Endodermal cell (in vitro differentiated cells): ENCODE data around the gene ELAPOR1. TPM values are rescaled to one million over a fixed set of nuclear protein-coding genes. Genes with fewer than 3 reads are reported as not detected.

Experiments
- DNase-seq: peaks from one replicate; pipeline ENCODE4 v3.0.0-alpha.2; 2017
- H3K27ac ChIP-seq: 2 replicates; pipeline ENCODE4 v1.5.1; 2013; ENCODE audit warnings: mild to moderate bottlenecking, low read depth, low read length, moderate library complexity
- H3K27me3 ChIP-seq: 2 replicates; pipeline ENCODE4 v1.6.1; 2013; ENCODE audit warnings: mild to moderate bottlenecking, low read length, moderate library complexity; ENCODE audit not compliant: insufficient read depth, control insufficient read depth, poor library complexity, severe bottlenecking
- H3K36me3 ChIP-seq: 2 replicates; pipeline ENCODE4 v1.7.0; 2013; ENCODE audit warnings: mild to moderate bottlenecking, low read length, moderate library complexity; ENCODE audit not compliant: control insufficient read depth, insufficient read depth
- H3K4me1 ChIP-seq: one replicate; pipeline ENCODE4 v1.7.0; 2013; ENCODE audit warnings: low read length; ENCODE audit not compliant: control insufficient read depth, insufficient read depth
- H3K4me3 ChIP-seq: 2 replicates; pipeline ENCODE4 v1.5.1; 2013; ENCODE audit warnings: mild to moderate bottlenecking, low read length, moderate library complexity
- H3K9ac ChIP-seq: 2 replicates; pipeline ENCODE4 v1.6.1; 2013; ENCODE audit warnings: mild to moderate bottlenecking, low read length, moderate library complexity; ENCODE audit not compliant: poor library complexity, severe bottlenecking; ENCODE audit errors: extremely low read depth
- H3K9me3 ChIP-seq: 2 replicates; pipeline ENCODE4 v1.6.1; 2013; ENCODE audit warnings: mild to moderate bottlenecking, low read length, moderate library complexity; ENCODE audit not compliant: control insufficient read depth
- H3K27ac Mint-ChIP-seq: 2 replicates; pipeline ENCODE4 v1.8.0; 2020; ENCODE audit warnings: mixed read lengths
- H3K27me3 Mint-ChIP-seq: 2 replicates; pipeline ENCODE4 v1.8.0; 2021; ENCODE audit warnings: mild to moderate bottlenecking, mixed read lengths; ENCODE audit not compliant: insufficient read depth
- H3K36me3 Mint-ChIP-seq: 2 replicates; pipeline ENCODE4 v1.8.0; 2020; ENCODE audit warnings: low read depth, mixed read lengths
- H3K4me1 Mint-ChIP-seq: 2 replicates; pipeline ENCODE4 v1.8.0; 2020; ENCODE audit warnings: mixed read lengths
- H3K4me3 Mint-ChIP-seq: 2 replicates; pipeline ENCODE4 v1.8.0; 2020; ENCODE audit warnings: mild to moderate bottlenecking, moderate library complexity, mixed read lengths
- H3K9me3 Mint-ChIP-seq: 2 replicates; pipeline ENCODE4 v1.8.0; 2020; ENCODE audit warnings: mild to moderate bottlenecking, mixed read lengths
- WGBS, 2 experiments: methylation state at CpG; one replicate each; pipeline versions ENCODE4 v1.1.5 to v1.1.7; 2013; ENCODE audit warnings: missing lambda C conversion rate in 2 of 2, mixed read lengths in 1 of 2; ENCODE audit not compliant: insufficient coverage in 1 of 2, insufficient read length in 1 of 2; 5-methylcytosine and 5-hydroxymethylcytosine counted together
- total RNA-seq, 2 donors: library from RNA; stranded (reverse); fragmentation: NEBNext Ultra II Directional in 1 of 2; extraction: Animal tissue kit (Norgen Biotek cat#: 25700) in 1 of 2; gene quantifications; 2 replicates in 1 of 2; 3 replicates in 1 of 2; pipeline ENCODE4 v1.2.1, GENCODE V29; 2021
- TF ChIP-seq, protein P1 (sequence below): fragments of 200-600 bp; sonication (generic); conservative IDR thresholded peaks from 2 replicates; pipeline ENCODE4 v1.5.0; 2021; ENCODE audit warnings: antibody characterized with exemption, mild to moderate bottlenecking

Gene ELAPOR1
- total RNA-seq, 2 donors from 2014 or later, result 0.48 to 0.89 TPM

DNA sequence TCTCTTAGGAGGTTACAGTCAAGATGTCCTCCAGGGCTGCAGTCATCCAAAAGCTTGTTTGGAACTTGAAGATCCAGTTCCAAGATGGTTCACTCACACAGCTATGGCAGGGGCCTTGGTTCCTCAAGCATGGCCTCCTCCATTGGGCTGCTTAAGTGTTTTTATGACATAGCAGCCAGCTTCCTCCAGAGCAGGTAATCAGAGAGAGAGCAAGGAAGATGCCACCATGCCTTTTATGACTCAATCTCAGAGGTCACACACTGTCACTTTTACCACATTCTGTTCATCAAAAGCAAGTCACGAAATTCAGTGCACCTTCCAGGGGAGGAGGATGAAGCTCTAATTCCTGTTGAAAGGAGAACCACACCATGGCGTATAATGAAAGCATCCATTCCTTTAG, 17.1 kb downstream of the ELAPOR1 start:
- Histone ChIP-seq H3K4me3 (no peak overlapping the region), H3K36me3 (no peaks in the 10 kb centered on the region), H3K9me3 (no peaks in the 10 kb centered on the region), H3K27me3 (no peaks in the 10 kb centered on the region), H3K27ac (no peak overlapping the region), H3K4me1 (no peaks in the 10 kb centered on the region), H3K9ac (no peak overlapping the region)
- Mint-ChIP-seq H3K4me3 (no peak overlapping the region), H3K9me3 (no peaks in the 10 kb centered on the region), H3K27me3 (no peaks in the 10 kb centered on the region), H3K36me3 (no peaks in the 10 kb centered on the region), H3K4me1 (peaks cover 6% of the 10 kb centered on the region), H3K27ac (no peak overlapping the region)
- DNase-seq, result no peak
- TF ChIP-seq, protein P1, sequence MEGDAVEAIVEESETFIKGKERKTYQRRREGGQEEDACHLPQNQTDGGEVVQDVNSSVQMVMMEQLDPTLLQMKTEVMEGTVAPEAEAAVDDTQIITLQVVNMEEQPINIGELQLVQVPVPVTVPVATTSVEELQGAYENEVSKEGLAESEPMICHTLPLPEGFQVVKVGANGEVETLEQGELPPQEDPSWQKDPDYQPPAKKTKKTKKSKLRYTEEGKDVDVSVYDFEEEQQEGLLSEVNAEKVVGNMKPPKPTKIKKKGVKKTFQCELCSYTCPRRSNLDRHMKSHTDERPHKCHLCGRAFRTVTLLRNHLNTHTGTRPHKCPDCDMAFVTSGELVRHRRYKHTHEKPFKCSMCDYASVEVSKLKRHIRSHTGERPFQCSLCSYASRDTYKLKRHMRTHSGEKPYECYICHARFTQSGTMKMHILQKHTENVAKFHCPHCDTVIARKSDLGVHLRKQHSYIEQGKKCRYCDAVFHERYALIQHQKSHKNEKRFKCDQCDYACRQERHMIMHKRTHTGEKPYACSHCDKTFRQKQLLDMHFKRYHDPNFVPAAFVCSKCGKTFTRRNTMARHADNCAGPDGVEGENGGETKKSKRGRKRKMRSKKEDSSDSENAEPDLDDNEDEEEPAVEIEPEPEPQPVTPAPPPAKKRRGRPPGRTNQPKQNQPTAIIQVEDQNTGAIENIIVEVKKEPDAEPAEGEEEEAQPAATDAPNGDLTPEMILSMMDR, result no peak
- 91% methylated on average over 2 of the region's 2 CpGs; no CpG with 5 or more reads in 1 of the 2 experiments for WGBS, 2 experiments

- Histone ChIP-seq H3K36me3 (no peaks in the 10 kb centered on the region), H3K4me1 (no peaks in the 10 kb centered on the region), H3K4me3 (no peak overlapping the region), H3K27ac (no peak overlapping the region), H3K9me3 (no peaks in the 10 kb centered on the region), H3K27me3 (no peaks in the 10 kb centered on the region), H3K9ac (no peak overlapping the region)
- no peaks in the 10 kb centered on the region for H3K9me3 Mint-ChIP-seq
- no peak overlapping the region for H3K27ac Mint-ChIP-seq
- H3K4me1 Mint-ChIP-seq, result peaks cover 9% of the 10 kb centered on the region
- TF ChIP-seq, protein P1, result no peak
- no peak for DNase-seq
- H3K36me3 Mint-ChIP-seq, result no peaks in the 10 kb centered on the region
- no peak overlapping the region for H3K4me3 Mint-ChIP-seq
- no peaks in the 10 kb centered on the region for H3K27me3 Mint-ChIP-seq
Measured at GRCh38 chr1:109131800-109132199, 17.9 kb downstream of the ELAPOR1 start.

DNA sequence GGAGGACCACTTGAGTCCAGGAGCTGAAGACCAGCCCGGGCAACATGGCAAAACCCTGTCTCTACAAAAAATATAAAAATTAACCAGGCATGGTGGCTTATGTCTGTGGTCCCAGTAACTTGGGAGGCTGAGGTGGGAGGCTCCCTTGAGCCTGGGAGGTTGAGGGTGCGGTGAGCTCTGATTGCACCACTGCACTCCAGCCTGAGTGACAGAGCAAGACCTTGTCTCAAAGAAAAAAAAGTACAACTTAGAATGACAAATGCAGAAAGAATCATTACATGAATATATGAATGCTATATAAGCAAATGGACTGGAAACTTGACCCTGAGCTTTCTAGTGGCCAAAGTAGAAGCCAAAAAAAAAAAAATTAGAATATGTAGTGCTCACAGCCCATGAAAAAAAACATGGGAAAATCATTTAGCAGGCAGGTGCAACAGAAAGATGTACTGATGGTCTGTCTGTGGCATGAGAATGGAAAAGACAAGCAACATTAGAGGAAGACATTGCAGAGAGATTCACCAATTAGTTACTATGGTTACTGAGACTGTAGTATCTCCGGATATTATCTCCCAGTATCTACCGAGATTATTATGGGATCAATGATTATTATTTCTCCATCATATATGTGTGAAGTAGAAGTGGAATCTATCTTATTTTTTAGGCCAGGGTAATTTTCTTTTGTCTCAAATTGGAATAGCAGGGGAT, 19.2 kb downstream of the ELAPOR1 start:
- H3K27ac Mint-ChIP-seq, result no peak overlapping the region
- 73 to 94% methylated on average over 2 to 4 of the region's 4 CpGs for WGBS, 2 experiments

More for the DNA sequence above, 19.2 kb downstream of the ELAPOR1 start:
- Histone ChIP-seq H3K9me3 (no peaks in the 10 kb centered on the region), H3K4me3 (no peak overlapping the region), H3K9ac (no peak overlapping the region), H3K36me3 (no peaks in the 10 kb centered on the region), H3K27me3 (no peaks in the 10 kb centered on the region), H3K27ac (no peak overlapping the region), H3K4me1 (no peaks in the 10 kb centered on the region)
- Mint-ChIP-seq H3K9me3 (no peaks in the 10 kb centered on the region), H3K4me3 (no peak overlapping the region), H3K4me1 (peaks cover 16% of the 10 kb centered on the region), H3K36me3 (no peaks in the 10 kb centered on the region), H3K27me3 (no peaks in the 10 kb centered on the region)
- TF ChIP-seq, protein P1, result no peak
- DNase-seq, result no peak
